GM12875 (cell line): ENCODE data around the gene SCT.

Experiments
- H3K4me3 ChIP-seq: one replicate; pipeline ENCODE4 v1.5.1; 2011; ENCODE audit warnings: low read depth, low read length, control low read depth
- CTCF ChIP-seq: IDR thresholded peaks from 2 replicates; pipeline ENCODE4 v1.5.1; 2011; ENCODE audit warnings: low read depth, mild to moderate bottlenecking, control low read depth, inconsistent platforms, low read length, moderate library complexity, borderline replicate concordance; ENCODE audit not compliant: insufficient read depth

SCT gene

GRCh38 chr11:637333-637592 lies 10.3 kb upstream of the SCT start:
- TF ChIP-seq CTCF, result no peak
- H3K4me3 ChIP-seq, result no peak overlapping the region

GRCh38 chr11:636511-637332 lies 9.7 kb upstream of the SCT start, which contains the start of gene DRD4:
DRD4 (plus strand) TSS chr11:637269; CDS start chr11:637305, 36 bp downstream.
- no peak within 1 kb of the TSS for H3K4me3 ChIP-seq

GRCh38 chr11:635945-636510 lies 9.0 kb upstream of the SCT start:
- no peak overlapping the region for H3K4me3 ChIP-seq
- TF ChIP-seq CTCF, result no peak

More at GRCh38 chr11:636511-637332, 9.7 kb upstream of the SCT start, which contains the start of gene DRD4:
- TF ChIP-seq CTCF, result no peak

- no peak for TF ChIP-seq CTCF
- H3K4me3 ChIP-seq, result no peak overlapping the region
Measured at GRCh38 chr11:630871-631270, 3.9 kb upstream of the SCT start.

GRCh38 chr11:629237-629583 lies 2.2 kb upstream of the SCT start:
- no peak overlapping the region for H3K4me3 ChIP-seq
- TF ChIP-seq CTCF, result no peak

GRCh38 chr11:628056-628455 lies 1.1 kb upstream of the SCT start:
- TF ChIP-seq CTCF, result no peak
- H3K4me3 ChIP-seq, result no peak overlapping the region

- H3K4me3 ChIP-seq, result no peak overlapping the region
Measured at GRCh38 chr11:627308-627576, 261 bp upstream of the SCT start.

More at GRCh38 chr11:627308-627576, 261 bp upstream of the SCT start:
- TF ChIP-seq CTCF, result no peak
